ENCODE results near the gene NCOA5. TPM values are rescaled to one million over a fixed set of nuclear protein-coding genes. Genes with fewer than 3 reads are reported as not detected.

Gene NCOA5
- total RNA-seq, 3 donors from 2014 or later (not counting 1 experiment from before 2014, with no cell fraction given) = 8.8 to 18.4 (median 18.0) TPM

DNA sequence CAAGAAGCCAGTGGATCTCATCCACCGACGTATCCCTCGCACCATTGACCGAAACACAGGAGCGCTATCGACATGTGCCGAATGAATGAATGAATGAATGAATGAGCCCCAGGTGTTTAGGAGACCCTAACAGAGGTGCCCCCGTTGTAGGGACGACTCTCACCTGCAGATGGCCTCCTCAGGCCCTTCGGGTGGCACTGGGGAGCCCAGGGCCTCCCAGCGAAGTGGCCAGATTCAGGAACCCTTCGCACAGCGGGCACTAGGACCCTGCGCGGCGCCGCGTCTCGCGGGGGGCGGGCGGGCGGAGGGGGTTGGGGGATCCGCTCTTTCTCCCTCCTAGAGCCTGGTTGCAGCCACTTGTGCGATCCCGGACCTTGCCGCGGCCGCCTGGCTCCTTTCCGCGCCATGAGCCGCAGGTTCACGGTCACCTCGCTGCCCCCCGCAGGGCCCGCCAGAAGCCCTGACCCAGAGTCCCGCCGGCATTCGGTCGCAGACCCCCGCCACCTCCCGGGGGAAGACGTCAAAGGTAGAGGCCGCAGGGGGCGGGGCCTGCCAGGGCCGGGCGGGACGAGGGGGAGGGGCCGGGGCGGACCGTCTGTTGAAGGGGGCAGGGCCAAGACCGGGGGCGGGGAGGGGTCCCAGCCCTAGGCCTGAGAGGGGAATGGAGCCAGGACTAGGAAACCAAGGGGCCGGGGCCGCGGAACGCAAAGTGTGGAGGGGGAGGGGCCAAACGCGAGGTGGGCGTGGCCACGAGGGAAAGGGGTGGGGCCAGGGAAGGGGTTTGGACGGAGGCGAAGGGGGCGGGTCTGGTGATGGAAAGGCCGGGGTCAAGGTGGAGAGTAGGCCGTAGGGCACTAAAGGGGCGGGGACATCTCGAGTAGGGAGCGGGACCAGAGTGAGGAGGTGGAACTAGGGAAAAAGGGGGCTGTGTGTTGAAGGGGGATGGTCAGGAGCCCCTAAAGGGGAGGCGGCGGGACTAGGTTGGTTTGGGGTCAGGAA, 68.1 kb downstream of the NCOA5 start:
- H3K4me3 Mint-ChIP-seq = peak overlapping the region; percentile 81
- TF ChIP-seq, protein P1, sequence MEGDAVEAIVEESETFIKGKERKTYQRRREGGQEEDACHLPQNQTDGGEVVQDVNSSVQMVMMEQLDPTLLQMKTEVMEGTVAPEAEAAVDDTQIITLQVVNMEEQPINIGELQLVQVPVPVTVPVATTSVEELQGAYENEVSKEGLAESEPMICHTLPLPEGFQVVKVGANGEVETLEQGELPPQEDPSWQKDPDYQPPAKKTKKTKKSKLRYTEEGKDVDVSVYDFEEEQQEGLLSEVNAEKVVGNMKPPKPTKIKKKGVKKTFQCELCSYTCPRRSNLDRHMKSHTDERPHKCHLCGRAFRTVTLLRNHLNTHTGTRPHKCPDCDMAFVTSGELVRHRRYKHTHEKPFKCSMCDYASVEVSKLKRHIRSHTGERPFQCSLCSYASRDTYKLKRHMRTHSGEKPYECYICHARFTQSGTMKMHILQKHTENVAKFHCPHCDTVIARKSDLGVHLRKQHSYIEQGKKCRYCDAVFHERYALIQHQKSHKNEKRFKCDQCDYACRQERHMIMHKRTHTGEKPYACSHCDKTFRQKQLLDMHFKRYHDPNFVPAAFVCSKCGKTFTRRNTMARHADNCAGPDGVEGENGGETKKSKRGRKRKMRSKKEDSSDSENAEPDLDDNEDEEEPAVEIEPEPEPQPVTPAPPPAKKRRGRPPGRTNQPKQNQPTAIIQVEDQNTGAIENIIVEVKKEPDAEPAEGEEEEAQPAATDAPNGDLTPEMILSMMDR (IDR thresholded peaks at IDR 0.05) = no peak
- Histone ChIP-seq H3K27ac (ENCODE audit: low read length) (no peak overlapping the region), H3K4me3 (ENCODE audit: low read length) (no peak overlapping the region), H3K4me1 (ENCODE audit: control insufficient read depth, insufficient read depth, low read length) (peaks cover 22% of the 10 kb centered on the region), H3K9me3 (ENCODE audit: control insufficient read depth, insufficient read depth, low read length) (no peaks in the 10 kb centered on the region), H3K36me3 (ENCODE audit: control insufficient read depth, insufficient read depth, low read length) (no peaks in the 10 kb centered on the region), H3K27me3 (ENCODE audit: control insufficient read depth, insufficient read depth, low read length) (peaks cover 20% of the 10 kb centered on the region)
- no peak overlapping the region for H3K27ac Mint-ChIP-seq
- ATAC-seq (peak; percentile 60 to 72 (median 71)), DNase-seq (peak in 1 of 2 donors; percentile 64)
- peaks cover 25 to 26% of the 10 kb centered on the region in 2 donors for H3K4me1 Mint-ChIP-seq
- 7% methylated on average over 71 of the region's 71 CpGs for WGBS (ENCODE audit: insufficient coverage)
- intact Hi-C loops (cut with micrococcal nuclease) = loop anchor here (2.0 to 10.0 kb wide), 3 partner anchors 66 to 663 kb away; partner anchors contain the start of genes NCOA5 and TP53RK
- H3K27me3 Mint-ChIP-seq (ENCODE audit: low read depth in 2 of 2) = peaks cover 39 to 68% of the 10 kb centered on the region in 2 donors
- H3K36me3 Mint-ChIP-seq = no peaks in the 10 kb centered on the region
- no peaks in the 10 kb centered on the region for H3K9me3 Mint-ChIP-seq

DNA sequence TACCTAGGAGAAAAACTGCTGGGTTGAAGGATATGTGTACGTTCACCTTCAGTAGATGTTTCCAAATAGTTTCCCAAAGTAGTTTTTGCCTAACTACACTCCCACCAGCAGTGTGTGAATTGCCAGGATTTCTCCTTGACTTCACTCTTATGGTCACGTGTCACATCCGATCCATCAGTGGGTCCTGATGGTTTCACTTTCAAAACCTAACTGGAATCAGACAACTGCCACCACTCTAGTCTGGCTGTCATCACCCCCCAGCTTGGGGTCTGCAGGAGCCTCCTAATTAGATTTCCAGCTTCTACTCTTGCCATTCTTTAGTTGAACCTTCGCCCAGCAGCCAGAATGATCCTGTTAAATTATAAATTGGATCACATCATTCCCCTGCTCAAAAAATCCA, 69.2 kb downstream of the NCOA5 start:
- H3K27me3 Mint-ChIP-seq (ENCODE audit: low read depth in 2 of 2) = peaks cover 41 to 68% of the 10 kb centered on the region in 2 donors
- peak overlapping the region; percentile 42 for H3K4me3 Mint-ChIP-seq

DNA sequence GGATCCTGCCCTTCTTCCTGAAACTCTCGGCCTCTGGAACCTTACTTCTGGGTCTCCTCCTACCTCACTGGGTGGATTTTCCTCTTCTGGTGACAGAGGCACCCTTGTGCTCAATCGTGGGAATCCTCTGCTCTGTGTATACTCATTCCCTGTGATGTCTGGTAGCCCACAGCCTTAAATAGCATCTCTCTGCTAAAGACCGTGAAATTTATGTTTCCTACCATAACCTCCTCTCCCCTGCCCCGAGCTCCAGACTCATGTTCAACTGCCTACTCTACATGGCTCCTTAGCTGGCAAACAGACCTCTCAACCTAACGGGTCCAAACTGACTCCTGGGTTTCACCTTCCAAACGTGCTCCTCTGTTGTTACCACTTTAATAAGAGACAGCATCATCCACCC, 71.2 kb downstream of the NCOA5 start:
- H3K27ac Mint-ChIP-seq = no peak overlapping the region
- Histone ChIP-seq H3K27me3 (ENCODE audit: control insufficient read depth, insufficient read depth, low read length) (peaks cover 25% of the 10 kb centered on the region), H3K4me1 (ENCODE audit: control insufficient read depth, insufficient read depth, low read length) (peaks cover 32% of the 10 kb centered on the region), H3K36me3 (ENCODE audit: control insufficient read depth, insufficient read depth, low read length) (no peaks in the 10 kb centered on the region), H3K9me3 (ENCODE audit: control insufficient read depth, insufficient read depth, low read length) (no peaks in the 10 kb centered on the region), H3K27ac (ENCODE audit: low read length) (no peak overlapping the region), H3K4me3 (ENCODE audit: low read length) (no peak overlapping the region)
- H3K9me3 Mint-ChIP-seq = no peaks in the 10 kb centered on the region
- intact Hi-C loops (cut with micrococcal nuclease) = no loop called here
- peaks cover 23 to 35% of the 10 kb centered on the region in 2 donors for H3K4me1 Mint-ChIP-seq
- no peaks in the 10 kb centered on the region for H3K36me3 Mint-ChIP-seq
- no peak overlapping the region for H3K4me3 Mint-ChIP-seq
- TF ChIP-seq, protein P1 (IDR thresholded peaks at IDR 0.05) = no peak
- H3K27me3 Mint-ChIP-seq (ENCODE audit: low read depth in 2 of 2) = peaks cover 42 to 61% of the 10 kb centered on the region in 2 donors
- WGBS (ENCODE audit: insufficient coverage) = 69% methylated on average over 6 of the region's 6 CpGs
- DNase-seq (no peak), ATAC-seq (no peak)

More for the DNA sequence above, 69.2 kb downstream of the NCOA5 start:
- DNase-seq (no peak), ATAC-seq (no peak)
- Histone ChIP-seq H3K4me3 (ENCODE audit: low read length) (no peak overlapping the region), H3K36me3 (ENCODE audit: control insufficient read depth, insufficient read depth, low read length) (no peaks in the 10 kb centered on the region), H3K27me3 (ENCODE audit: control insufficient read depth, insufficient read depth, low read length) (peaks cover 17% of the 10 kb centered on the region), H3K4me1 (ENCODE audit: control insufficient read depth, insufficient read depth, low read length) (peaks cover 22% of the 10 kb centered on the region), H3K27ac (ENCODE audit: low read length) (no peak overlapping the region), H3K9me3 (ENCODE audit: control insufficient read depth, insufficient read depth, low read length) (no peaks in the 10 kb centered on the region)
- intact Hi-C loops (cut with micrococcal nuclease) = loop anchor here (5.0 to 10.0 kb wide), 2 partner anchors 67 to 664 kb away; partner anchors contain the start of genes NCOA5 and TP53RK
- H3K36me3 Mint-ChIP-seq = no peaks in the 10 kb centered on the region
- H3K9me3 Mint-ChIP-seq = no peaks in the 10 kb centered on the region
- H3K27ac Mint-ChIP-seq = no peak overlapping the region
- TF ChIP-seq, protein P1 (IDR thresholded peaks at IDR 0.05) = no peak
- H3K4me1 Mint-ChIP-seq = peaks cover 25 to 26% of the 10 kb centered on the region in 2 donors
- 65% methylated on average over 4 of the region's 4 CpGs for WGBS (ENCODE audit: insufficient coverage)
